ENCODE results near the gene AKT1.
A peak's percentile ranks its signal among the peaks of the same experiment; 100 is the strongest.

AKT1 gene

DNA sequence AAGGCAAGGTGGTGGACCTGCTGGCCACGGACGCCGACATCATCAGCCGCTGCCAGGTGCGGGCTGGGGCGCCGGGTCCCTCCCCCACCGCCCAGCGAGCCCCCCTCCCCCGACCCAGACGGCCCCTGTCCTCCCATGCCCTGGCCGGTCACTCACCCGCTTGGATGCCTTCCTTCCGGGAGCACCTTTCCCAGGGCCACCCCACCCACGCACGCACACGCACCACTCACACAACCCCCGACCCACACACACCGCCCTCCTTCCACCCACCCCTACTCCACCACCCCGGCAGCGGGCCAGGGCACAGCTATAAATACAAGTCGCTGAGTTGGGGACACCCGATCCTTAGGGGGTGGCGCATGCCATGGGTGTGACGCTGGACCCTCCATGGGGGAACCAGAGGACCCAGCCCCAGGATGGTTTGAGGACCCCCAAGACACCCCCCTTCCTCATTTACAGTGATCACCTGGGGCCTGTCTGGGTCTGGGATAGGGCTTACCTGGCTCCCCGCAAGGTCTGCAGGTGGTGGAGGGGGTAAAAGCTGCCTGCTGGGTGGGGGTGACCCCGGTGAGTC is 71.1 kb downstream of the AKT1 start:
- Mint-ChIP-seq H3K27me3 (no peaks in the 10 kb centered on the region), H3K36me3 (ENCODE audit: insufficient read depth) (peaks cover 5% of the 10 kb centered on the region), H3K4me1 (no peaks in the 10 kb centered on the region), H3K4me3 (peak overlapping the region; percentile 56), H3K9me3 (no peaks in the 10 kb centered on the region), H3K27ac (ENCODE audit: low read depth) (no peak overlapping the region)
- ATAC-seq (replicated peaks; ENCODE audit: extremely low read depth, poor library complexity, severe bottlenecking) (no peak), DNase-seq (ENCODE audit: low spot score in 2 of 2) (no peak)

DNA sequence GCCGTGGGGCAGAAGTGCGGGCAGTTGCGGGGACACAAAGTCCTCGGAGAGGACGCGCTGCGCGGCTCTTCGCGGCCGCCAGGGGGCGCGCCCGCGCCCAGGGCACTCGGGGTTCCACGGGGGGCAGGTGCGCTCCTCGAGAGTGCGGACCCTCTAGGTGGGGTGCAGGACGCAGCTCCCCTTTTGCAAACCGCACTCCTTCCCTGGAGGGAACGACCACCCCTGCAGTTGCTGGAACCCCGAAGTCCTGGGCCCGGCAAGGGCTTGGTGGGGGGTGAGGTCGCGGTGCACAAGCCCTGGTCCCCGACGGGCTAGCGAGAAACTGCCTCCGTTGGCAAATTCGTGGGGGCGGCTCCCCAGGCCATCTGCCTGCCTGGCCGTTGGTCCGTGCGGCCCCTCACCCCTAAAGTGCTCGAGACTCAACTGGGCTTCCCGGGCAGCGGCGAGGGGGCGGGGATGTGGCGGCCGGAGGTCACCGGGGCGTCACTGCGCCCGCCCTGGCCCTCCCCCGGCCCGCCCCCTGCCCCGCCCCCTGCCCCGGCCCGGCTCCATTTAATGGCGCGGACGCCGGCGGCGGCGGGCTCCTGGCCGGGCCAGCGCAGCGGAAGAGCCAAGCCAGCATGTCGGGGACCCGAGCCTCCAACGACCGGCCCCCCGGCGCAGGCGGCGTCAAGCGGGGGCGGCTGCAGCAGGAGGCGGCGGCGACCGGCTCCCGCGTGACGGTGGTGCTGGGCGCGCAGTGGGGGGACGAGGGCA is 71.7 kb downstream of the AKT1 start, which contains the start of gene ADSS1:
TSS of gene ADSS1 (plus strand) at position 579 of the 756 bp plus-strand sequence. CDS start at position 621, 42 bp downstream.
- Mint-ChIP-seq H3K36me3 (ENCODE audit: insufficient read depth) (peaks cover 5% of the 10 kb centered on the region), H3K27ac (ENCODE audit: low read depth) (no peak within 1 kb of the TSS), H3K4me1 (no peaks in the 10 kb centered on the region), H3K9me3 (no peaks in the 10 kb centered on the region), H3K27me3 (no peaks in the 10 kb centered on the region), H3K4me3 (peak within 1 kb of the TSS; percentile 56)
- DNase-seq (ENCODE audit: low spot score in 2 of 2) (peak; percentile 47 to 61), ATAC-seq (replicated peaks; ENCODE audit: extremely low read depth, poor library complexity, severe bottlenecking) (peak; percentile 69)

DNA sequence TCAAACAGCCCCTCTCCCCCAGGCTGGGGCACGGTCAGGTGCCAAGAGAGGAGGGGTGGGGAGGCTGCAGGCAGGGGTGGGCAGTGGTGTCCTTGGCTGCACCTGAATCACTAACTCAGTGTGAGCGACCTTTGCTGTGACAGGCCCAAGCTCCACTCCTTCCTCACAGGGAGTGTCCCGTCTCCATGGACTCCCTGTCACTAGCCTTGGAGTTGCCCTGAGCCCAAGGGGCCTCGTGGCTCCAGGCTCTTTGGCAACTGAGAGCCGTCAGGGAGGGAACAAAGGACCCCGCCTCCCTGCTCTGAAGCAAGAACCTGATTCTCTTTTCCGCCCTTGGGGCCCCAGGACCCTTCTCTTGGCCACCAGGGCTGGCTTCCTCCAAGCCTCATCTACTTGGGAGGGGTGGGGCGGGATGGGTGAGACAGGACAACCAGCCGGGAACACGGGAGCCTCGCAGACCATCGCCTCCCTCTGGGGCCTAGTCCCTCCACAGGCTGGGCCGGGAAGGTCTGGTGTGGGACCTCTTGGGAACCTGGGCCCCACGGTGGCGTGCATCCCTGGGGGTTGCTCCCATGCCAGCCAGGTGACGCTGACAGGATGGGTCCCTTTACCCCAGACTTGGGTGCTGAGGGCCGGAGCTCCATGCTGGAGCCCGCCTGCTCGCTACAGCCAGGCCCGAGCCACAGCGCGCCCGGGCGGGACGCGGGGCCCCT is 72.5 kb downstream of the AKT1 start:
- H3K27ac Mint-ChIP-seq (ENCODE audit: low read depth): no peak overlapping the region
- peaks cover 5% of the 10 kb centered on the region for H3K36me3 Mint-ChIP-seq (ENCODE audit: insufficient read depth)
- H3K4me1 Mint-ChIP-seq: no peaks in the 10 kb centered on the region
- no peaks in the 10 kb centered on the region for H3K9me3 Mint-ChIP-seq
- peak; percentile 12 for ATAC-seq (replicated peaks; ENCODE audit: extremely low read depth, poor library complexity, severe bottlenecking)
- peak overlapping the region; percentile 54 for H3K4me3 Mint-ChIP-seq
- no peaks in the 10 kb centered on the region for H3K27me3 Mint-ChIP-seq
- DNase-seq (ENCODE audit: low spot score in 2 of 2): no peak

DNA sequence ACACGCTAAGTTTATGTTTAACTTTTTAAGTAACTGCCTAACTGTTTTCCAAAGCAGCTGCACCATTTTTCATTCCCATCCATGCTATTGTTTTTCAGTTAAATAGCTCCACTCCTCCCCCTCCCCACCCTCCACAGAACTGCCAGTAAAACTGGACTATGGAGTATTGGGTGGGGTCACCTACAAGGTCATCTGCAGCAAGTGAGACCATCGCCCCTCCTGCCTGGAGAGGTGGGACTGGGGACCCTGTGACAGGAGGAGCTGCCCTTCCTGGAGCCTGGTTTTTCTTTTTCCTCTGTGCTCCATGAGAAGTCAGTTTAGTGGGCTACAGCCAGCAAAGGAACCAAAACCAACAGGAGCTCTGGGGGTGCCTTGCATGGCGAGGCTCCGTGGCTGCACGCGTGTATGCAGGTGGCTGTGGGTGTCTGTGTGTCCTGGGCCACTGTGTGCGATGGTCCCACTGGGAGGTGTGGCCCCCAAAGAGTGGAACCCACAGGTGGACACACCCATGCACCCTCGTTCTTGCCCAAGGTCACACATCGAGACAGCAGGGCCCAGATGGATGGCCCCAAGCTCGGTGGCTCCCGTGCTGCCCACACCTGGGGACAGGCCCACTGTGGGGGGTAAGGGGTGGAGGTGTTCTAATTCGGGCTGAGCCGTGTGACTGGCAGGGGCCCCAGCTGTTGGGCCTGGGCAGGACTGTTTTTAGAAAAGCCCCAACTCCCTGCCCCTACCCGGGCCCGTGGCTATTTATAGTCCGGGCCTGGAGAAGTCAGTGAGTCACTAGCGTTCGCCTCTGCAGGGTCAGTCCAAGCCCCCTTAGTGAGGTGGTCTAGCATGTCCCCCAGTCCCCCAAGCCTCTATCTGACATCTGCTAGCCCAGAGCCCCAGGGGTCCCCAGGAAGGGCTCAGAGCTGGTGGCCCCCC is 73.8 kb downstream of the AKT1 start:
- Mint-ChIP-seq H3K27me3 (no peaks in the 10 kb centered on the region), H3K4me1 (no peaks in the 10 kb centered on the region), H3K9me3 (no peaks in the 10 kb centered on the region), H3K36me3 (ENCODE audit: insufficient read depth) (peaks cover 3% of the 10 kb centered on the region), H3K27ac (ENCODE audit: low read depth) (no peak overlapping the region), H3K4me3 (peak overlapping the region; percentile 27)
- no peak for ATAC-seq (replicated peaks; ENCODE audit: extremely low read depth, poor library complexity, severe bottlenecking)
- no peak for DNase-seq (ENCODE audit: low spot score in 2 of 2)

Data from central memory CD8-positive, alpha-beta T cell (primary cell).